HepG2 (cell line): ENCODE results near the gene IL32. TPM values are rescaled to one million over a fixed set of nuclear protein-coding genes. Genes with fewer than 3 reads are reported as not detected.

Experiments
- ATAC-seq: fragments of 200-7000 bp; cut with Tn5 transposase; 3 replicates; pipeline ENCODE4 v1.9.1; 2020; ENCODE audit warnings: mild to moderate bottlenecking, moderate library complexity
- BruUV-seq: library from RNA; stranded (reverse); fragments of 400-500 nt; replicated peaks from 2 replicates; lab custom pipeline; 2021; lab: Mats Ljungman, UMichigan
- CTCF ChIA-PET: fragments of 300-600 bp; formaldehyde crosslinking; extraction: SDS; loops from one replicate; lab custom pipeline; 2021; ENCODE audit warnings: low total read pairs, inconsistent platforms, low intra/inter-chr PET ratio; lab: Yijun Ruan, JAX
- POLR2A ChIA-PET: fragments of 350-600 bp; sonication (Branson Sonifier 250); formaldehyde crosslinking; loops from one replicate; lab custom pipeline; 2020; ENCODE audit warnings: antibody characterized with exemption, inconsistent platforms; lab: Yijun Ruan, JAX
- DNase-seq: peaks from one replicate; pipeline ENCODE4 v3.0.0-alpha.2; 2015; ENCODE audit warnings: low spot score
- FAIRE-seq: peaks from 3 replicates; lab custom pipeline; 2011; peaks lifted over from hg19 to GRCh38; lab: Jason Lieb, UNC
- H2AFZ ChIP-seq: one replicate; pipeline ENCODE4 v1.6.1; 2011; ENCODE audit warnings: low read length, inconsistent platforms
- H3K27ac ChIP-seq: fragments of 300-600 bp; 3 replicates; pipeline ENCODE4 v1.8.0; 2011; ENCODE audit warnings: mixed run types, mild to moderate bottlenecking, mixed read lengths, low read length, inconsistent platforms; ENCODE audit not compliant: insufficient read depth; ENCODE audit errors: extremely low read length
- H3K27me3 ChIP-seq, 2 experiments: fragments of 200-600 bp in 1 of 2; 2 replicates in 1 of 2; 3 replicates in 1 of 2; pipeline versions ENCODE4 v1.6.0 to v1.8.0; 2011; ENCODE audit warnings: low read length in 2 of 2, mild to moderate bottlenecking in 2 of 2, moderate library complexity in 2 of 2, inconsistent platforms in 1 of 2; ENCODE audit not compliant: insufficient read depth in 2 of 2, control insufficient read depth in 1 of 2
- H3K36me3 ChIP-seq, 2 experiments: fragments of 200-600 bp in 1 of 2; replicated peaks in 1 of 2; 2 replicates in 1 of 2; 3 replicates in 1 of 2; pipeline versions ENCODE4 v1.5.1 to v1.8.0; 2011; ENCODE audit warnings: low read length in 2 of 2, inconsistent platforms in 1 of 2; ENCODE audit not compliant: insufficient read depth in 2 of 2, control insufficient read depth in 1 of 2
- H3K4me1 ChIP-seq: 2 replicates; pipeline ENCODE4 v1.5.1; 2012; ENCODE audit warnings: low read length, inconsistent platforms; ENCODE audit not compliant: insufficient read depth
- H3K4me2 ChIP-seq: 2 replicates; pipeline ENCODE4 v1.6.0; 2011; ENCODE audit warnings: low read depth, low read length, inconsistent platforms
- H3K4me3 ChIP-seq, 3 experiments: fragments of 200-600 bp in 1 of 3; sonication (generic), shearing (Covaris generic) in 1 of 3; replicated peaks in 1 of 3; 2 replicates each; pipeline ENCODE4 v1.5.1; 2011 to 2016; ENCODE audit warnings: low read length in 3 of 3, inconsistent platforms in 2 of 3, low read depth in 2 of 3, mild to moderate bottlenecking in 2 of 3, control low read depth in 1 of 3, mixed read lengths in 1 of 3; ENCODE audit not compliant: insufficient read depth in 1 of 3
- H3K79me2 ChIP-seq: one replicate; pipeline ENCODE4 v1.6.1; 2011; ENCODE audit warnings: low read length, inconsistent platforms; ENCODE audit not compliant: insufficient read depth
- H3K9ac ChIP-seq: 2 replicates; pipeline ENCODE4 v1.6.0; 2011; ENCODE audit warnings: mild to moderate bottlenecking, low read depth, low read length, inconsistent platforms; ENCODE audit not compliant: insufficient read depth
- H3K9me3 ChIP-seq: 2 replicates; pipeline ENCODE4 v1.5.1; 2012; ENCODE audit warnings: mild to moderate bottlenecking, low read length
- H4K20me1 ChIP-seq: 2 replicates; pipeline ENCODE4 v1.6.0; 2011; ENCODE audit warnings: inconsistent platforms, mild to moderate bottlenecking, low read length, moderate library complexity; ENCODE audit not compliant: insufficient read depth
- AKAP8 ChIP-seq: sonication (generic); formaldehyde crosslinking; IDR thresholded peaks from 2 replicates; pipeline ENCODE4 v1.5.1; 2020; ENCODE audit warnings: mild to moderate bottlenecking, missing genetic modification reagents
- HMG20B ChIP-seq: conservative IDR thresholded peaks from 2 replicates; pipeline ENCODE4 v1.6.1; 2016; ENCODE audit warnings: missing genetic modification reagents, missing compliant biosample characterization
- HNRNPL ChIP-seq: fragments of 200-400 bp; formaldehyde crosslinking; IDR thresholded peaks from 2 replicates; pipeline ENCODE4 v1.6.1; 2017; ENCODE audit warnings: mild to moderate bottlenecking, low read depth, low read length
- NFE2 ChIP-seq: sonication (generic); formaldehyde crosslinking; IDR thresholded peaks from 2 replicates; pipeline ENCODE4 v1.4.0; 2020; ENCODE audit warnings: missing genetic modification reagents
- RXRA ChIP-seq: sonication (generic); formaldehyde crosslinking; IDR thresholded peaks from 2 replicates; pipeline ENCODE4 v1.5.1; 2020; ENCODE audit warnings: missing genetic modification reagents
- SP1 ChIP-seq, 2 experiments: fragments of 450-650 bp in 1 of 2; sonication (generic) in 1 of 2; formaldehyde crosslinking in 1 of 2; IDR thresholded peaks; 2 replicates each; pipeline versions ENCODE4 v1.4.0 to v1.6.1; 2016 to 2020; ENCODE audit warnings: missing genetic modification reagents in 1 of 2
- SP2 ChIP-seq: sonication (generic); formaldehyde crosslinking; IDR thresholded peaks from 2 replicates; pipeline ENCODE4 v1.5.1; 2020; ENCODE audit warnings: mild to moderate bottlenecking, missing genetic modification reagents
- TGIF2 ChIP-seq: IDR thresholded peaks from 2 replicates; pipeline ENCODE4 v1.6.1; 2016; ENCODE audit warnings: control low read depth, missing compliant biosample characterization
- TOE1 ChIP-seq: sonication (generic); formaldehyde crosslinking; IDR thresholded peaks from 2 replicates; pipeline ENCODE4 v1.4.0; 2020; ENCODE audit warnings: mild to moderate bottlenecking, missing genetic modification reagents
- ZNF143 ChIP-seq: sonication (generic); formaldehyde crosslinking; IDR thresholded peaks from 2 replicates; pipeline ENCODE4 v1.4.0; 2020; ENCODE audit warnings: missing genetic modification reagents
- ZNF24 ChIP-seq: fragments of 450-650 bp; IDR thresholded peaks from 2 replicates; pipeline ENCODE4 v1.6.1; 2017; ENCODE audit warnings: antibody characterized with exemption, mild to moderate bottlenecking
- ZNF432 ChIP-seq: sonication (generic); formaldehyde crosslinking; IDR thresholded peaks from 2 replicates; pipeline ENCODE4 v1.5.0; 2020; ENCODE audit warnings: missing genetic modification reagents, mild to moderate bottlenecking, borderline replicate concordance
- ZNF446 ChIP-seq: sonication (generic); formaldehyde crosslinking; IDR thresholded peaks from 2 replicates; pipeline ENCODE4 v1.5.0; 2020; ENCODE audit warnings: mild to moderate bottlenecking, missing genetic modification reagents
- ZNF629 ChIP-seq: sonication (generic); formaldehyde crosslinking; conservative IDR thresholded peaks from 2 replicates; pipeline ENCODE4 v1.5.0; 2020; ENCODE audit warnings: missing genetic modification reagents
- ZNF672 ChIP-seq: sonication (generic); formaldehyde crosslinking; IDR thresholded peaks from 2 replicates; pipeline ENCODE4 v1.8.1; 2022; ENCODE audit warnings: missing genetic modification reagents
- ZSCAN29 ChIP-seq: sonication (generic); formaldehyde crosslinking; conservative IDR thresholded peaks from 2 replicates; pipeline ENCODE4 v1.4.0; 2020; ENCODE audit warnings: mild to moderate bottlenecking, missing genetic modification reagents
- ZSCAN31 ChIP-seq: sonication (generic); formaldehyde crosslinking; IDR thresholded peaks from 2 replicates; pipeline ENCODE4 v1.5.0; 2020; ENCODE audit warnings: low read depth, mild to moderate bottlenecking, missing genetic modification reagents
- WGBS: methylation state at CpG from one replicate; pipeline ENCODE4 v1.1.6; 2017; ENCODE audit warnings: low lambda C conversion rate; 5-methylcytosine and 5-hydroxymethylcytosine counted together
- in situ Hi-C: cut with HindIII; loops from 2 replicates; pipeline ENCODE4 v1.10.0; 2017; ENCODE audit warnings: low pct_unique_long_range_greater_than_20kb; ENCODE audit not compliant: extremely low pct_ligation_motif_present
- intact Hi-C: fragments of 100-400 bp; cut with micrococcal nuclease; formaldehyde crosslinking; loops from one replicate; pipeline ENCODE4 v1.10.0; 2022; ENCODE audit not compliant: unreplicated experiment
- polyA plus RNA-seq, 8 experiments: library from polyadenylated mRNA; depleted of rRNA in 3 of 8; stranded (reverse) in 7 of 8; unstranded in 1 of 8; fragments of >200 nt; fragmentation: Illumina TruSeq in 4 of 8; extraction: Trizol in 4 of 8; gene quantifications; 2 replicates each; pipeline versions ENCODE4 v1.2.1 to v1.2.3, GENCODE V29; 2011 to 2016; ENCODE audit warnings: low read depth in 4 of 8, missing spikeins in 1 of 8, mixed read lengths in 1 of 8; ENCODE audit not compliant: insufficient read depth in 1 of 8
- total RNA-seq, 5 experiments: library from RNA; depleted of rRNA; stranded (reverse); fragments of >200 nt; fragmentation: Illumina TruSeq; extraction: Trizol; gene quantifications; 2 replicates each; pipeline ENCODE4 v1.2.3, GENCODE V29; 2016; ENCODE audit warnings: low read depth in 1 of 5
- TF ChIP-seq, protein P1 (sequence below): sonication (generic); formaldehyde crosslinking; IDR thresholded peaks from 2 replicates; pipeline ENCODE4 v1.4.0; 2020; ENCODE audit warnings: missing genetic modification reagents

The IL32 gene
- total and polyA plus RNA-seq, 2 of the 13 experiments (the other 11 are each of a cell fraction or from before 2014, with no cell fraction given), result 115 to 165 TPM

DNA sequence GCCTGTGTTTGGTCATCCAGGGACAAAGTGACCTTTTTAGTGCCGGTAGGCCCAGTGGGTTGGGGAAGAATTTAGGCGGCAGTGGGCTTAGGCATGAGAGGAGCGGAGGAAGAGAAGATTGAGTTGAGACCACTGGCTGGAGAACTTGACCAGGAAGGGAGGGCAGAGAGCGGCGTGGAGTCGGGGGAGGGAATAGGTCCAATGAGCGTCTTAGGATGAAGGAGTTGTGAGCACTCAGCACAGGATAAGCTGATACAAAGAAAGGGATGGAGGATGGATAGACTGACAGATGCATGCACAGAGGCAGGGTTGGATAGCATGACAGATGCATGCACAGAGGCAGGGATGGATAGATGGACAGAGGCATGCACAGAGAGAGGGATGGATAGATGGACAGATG is 8.0 kb downstream of the IL32 start (continued):
- no peak for TF ChIP-seq NFE2
- TF ChIP-seq, all 625 proteins: peak for 0

DNA sequence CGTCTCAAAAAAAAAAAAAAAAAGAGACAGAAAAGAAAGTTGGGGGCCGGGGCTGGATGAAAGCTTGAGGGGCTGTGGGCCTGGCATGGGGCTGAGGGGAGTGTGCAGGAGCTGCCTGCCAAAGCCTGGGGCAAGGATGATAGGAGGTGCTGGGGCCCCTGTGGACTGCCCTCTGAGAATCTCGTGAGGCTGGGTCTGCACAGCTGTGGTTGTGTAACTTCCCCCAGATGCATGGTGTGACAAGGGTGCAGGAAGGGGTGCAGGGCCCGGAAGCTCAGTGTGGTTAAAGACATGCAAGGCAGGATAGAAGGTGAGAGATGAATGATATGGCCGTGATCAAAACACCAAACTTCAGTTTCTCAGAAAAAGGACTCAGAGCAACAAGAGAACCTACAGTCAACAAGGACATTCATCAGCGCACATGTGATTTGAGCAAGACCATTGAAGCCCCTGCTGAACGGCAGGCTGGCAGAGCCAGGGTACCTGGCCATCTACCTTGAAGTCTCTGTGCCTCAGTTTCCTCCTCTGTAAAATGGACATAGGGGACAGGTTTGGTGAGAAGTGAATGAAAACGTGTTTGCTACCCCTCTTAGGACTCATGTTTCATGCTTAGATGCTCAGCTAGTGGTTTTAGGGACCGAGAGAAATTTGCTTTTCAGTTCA is 9.6 kb downstream of the IL32 start:
- H3K4me2 ChIP-seq, result no peak overlapping the region; the same call in 1 of the 2 replicates
- CTCF ChIA-PET, result no interaction called here
- BruUV-seq, result no TSS peak
- no peak overlapping the region for H3K4me3 ChIP-seq
- TF ChIP-seq AKAP8 (CRISPR knock-in tag), result no peak
- TF ChIP-seq ZNF629, result peak; percentile 37; the same call in 1 of the 2 replicates
- TF ChIP-seq, all 625 proteins: peak for 1
- DNase-seq, result no peak
- Histone ChIP-seq H3K9me3 (no peaks in the 10 kb centered on the region), H3K4me1 (peaks cover 9% of the 10 kb centered on the region), H3K36me3 (no peaks in the 10 kb centered on the region), H3K9ac (no peak overlapping the region), H2AFZ (no peak overlapping the region), H3K27me3 (peaks cover 2 to 16% of the 10 kb centered on the region in 2 experiments; a peak in 3 of 5 replicates), H3K79me2 (no peaks in the 10 kb centered on the region), H4K20me1 (no peaks in the 10 kb centered on the region), H3K27ac (no peak overlapping the region)
- intact Hi-C loops (no loop called here), in situ Hi-C loops (no loop called here)
- 18% methylated on average over 8 of the region's 9 CpGs for WGBS
- no peak for FAIRE-seq
- POLR2A ChIA-PET, result interaction anchor here (3.0 to 3.8 kb wide), 2 partner anchors 10 to 12 kb away, joined by 8 to 20 read pairs; partner anchors contain the start of gene IL32
- ATAC-seq, result no peak

DNA sequence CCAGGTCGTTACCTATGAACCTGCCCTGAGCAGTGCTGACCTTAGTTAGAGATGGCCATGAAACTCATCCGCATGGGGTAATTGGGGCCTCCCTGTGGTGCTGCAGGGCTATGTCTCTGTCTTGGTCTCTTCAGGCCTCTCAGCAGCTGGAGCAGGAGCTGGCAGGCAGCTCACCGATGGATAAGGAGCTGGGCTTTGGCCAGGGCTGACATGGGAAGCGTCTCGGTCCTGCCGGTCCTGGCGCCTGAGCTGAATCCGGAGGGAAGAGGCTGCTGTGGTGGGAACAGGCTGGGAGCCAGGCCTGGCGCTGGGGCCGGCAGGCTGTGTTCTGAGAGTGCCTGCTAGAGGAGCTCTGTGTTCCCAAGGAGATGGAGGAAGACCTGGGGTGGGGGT is 10.1 kb downstream of the IL32 start:
- no peaks in the 10 kb centered on the region for H4K20me1 ChIP-seq
- in situ Hi-C loops, result no loop called here
- POLR2A ChIA-PET, result interaction anchor here (3.0 to 3.8 kb wide), 2 partner anchors 10 to 12 kb away, joined by 8 to 20 read pairs; partner anchors contain the start of gene IL32
- no peak overlapping the region for H2AFZ ChIP-seq
- no peaks in the 10 kb centered on the region for H3K36me3 ChIP-seq
- no peaks in the 10 kb centered on the region for H3K9me3 ChIP-seq
- FAIRE-seq (no peak), ATAC-seq (peak; percentile 35), DNase-seq (no peak)
- no peak overlapping the region for H3K27ac ChIP-seq
- CTCF ChIA-PET, result no interaction called here
- BruUV-seq, result no TSS peak
- H3K4me2 ChIP-seq, result no peak overlapping the region; the same call in 1 of the 2 replicates
- H3K4me3 ChIP-seq, result no peak overlapping the region
- intact Hi-C loops, result no loop called here
- H3K4me1 ChIP-seq, result peaks cover 9% of the 10 kb centered on the region
- H3K79me2 ChIP-seq, result no peaks in the 10 kb centered on the region
- no peak overlapping the region for H3K9ac ChIP-seq
- WGBS, result 32% methylated on average over 8 of the region's 10 CpGs
- peaks cover 2 to 18% of the 10 kb centered on the region in 2 experiments; a peak in 3 of 5 replicates for H3K27me3 ChIP-seq
- no peak for TF ChIP-seq ZNF143 (CRISPR knock-in tag)
- TF ChIP-seq ZNF446, result no peak
- no peak for TF ChIP-seq SP1 (IDR thresholded peaks at IDR 0.05)
- TF ChIP-seq SP1 (CRISPR knock-in tag; IDR thresholded peaks at IDR 0.05), result no peak
- no peak for TF ChIP-seq ZNF672
- TF ChIP-seq RXRA (CRISPR knock-in tag), result no peak
- TF ChIP-seq HNRNPL, result no peak
- no peak for TF ChIP-seq HMG20B (CRISPR knock-in tag)
- TF ChIP-seq ZNF24, result no peak
- TF ChIP-seq TOE1, result no peak
- TF ChIP-seq ZNF432 (CRISPR knock-in tag), result no peak
- TF ChIP-seq SP2 (CRISPR knock-in tag), result no peak
- TF ChIP-seq ZSCAN29 (CRISPR knock-in tag), result no peak
- no peak for TF ChIP-seq TGIF2 (CRISPR knock-in tag)
- TF ChIP-seq, protein P1, sequence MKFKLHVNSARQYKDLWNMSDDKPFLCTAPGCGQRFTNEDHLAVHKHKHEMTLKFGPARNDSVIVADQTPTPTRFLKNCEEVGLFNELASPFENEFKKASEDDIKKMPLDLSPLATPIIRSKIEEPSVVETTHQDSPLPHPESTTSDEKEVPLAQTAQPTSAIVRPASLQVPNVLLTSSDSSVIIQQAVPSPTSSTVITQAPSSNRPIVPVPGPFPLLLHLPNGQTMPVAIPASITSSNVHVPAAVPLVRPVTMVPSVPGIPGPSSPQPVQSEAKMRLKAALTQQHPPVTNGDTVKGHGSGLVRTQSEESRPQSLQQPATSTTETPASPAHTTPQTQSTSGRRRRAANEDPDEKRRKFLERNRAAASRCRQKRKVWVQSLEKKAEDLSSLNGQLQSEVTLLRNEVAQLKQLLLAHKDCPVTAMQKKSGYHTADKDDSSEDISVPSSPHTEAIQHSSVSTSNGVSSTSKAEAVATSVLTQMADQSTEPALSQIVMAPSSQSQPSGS (CRISPR knock-in tag), result no peak
- TF ChIP-seq ZSCAN31, result no peak
